HG03439 (cell line): ENCODE data around the gene EXOSC6.
"Not testable (repeated sequence)": the region's sequence is repeated elsewhere in the genome, so short reads cannot be mapped to it uniquely, and the experiment has no call there.

ENCODE experiments used
- ATAC-seq: cut with Tn5 transposase; IDR thresholded peaks from one replicate; pipeline ENCODE4 v1.9.1; 2021; ENCODE audit warnings: mild to moderate bottlenecking, moderate library complexity; ENCODE audit not compliant: unreplicated experiment

The EXOSC6 gene

DNA sequence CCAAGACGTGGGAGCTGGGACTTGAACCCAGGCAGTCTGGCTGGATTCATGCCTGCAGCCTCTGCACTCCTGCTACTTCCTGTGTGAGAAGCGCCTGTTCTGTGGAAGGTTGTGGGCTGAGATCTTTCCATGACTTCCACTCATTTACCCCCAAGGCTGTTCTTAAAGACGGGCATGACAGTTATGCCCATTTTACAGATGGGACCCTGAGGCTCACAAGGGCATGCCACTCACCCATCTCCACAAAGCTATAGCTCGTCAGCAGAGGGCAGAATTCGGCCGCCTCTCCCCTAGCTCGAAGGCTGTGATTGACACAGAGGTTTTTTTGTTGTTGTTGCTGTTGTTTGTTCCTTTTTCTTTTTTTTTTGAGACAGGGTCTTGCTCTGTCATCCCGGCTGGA is 51.7 kb downstream of the EXOSC6 start:
- not testable (repeated sequence) for ATAC-seq

DNA sequence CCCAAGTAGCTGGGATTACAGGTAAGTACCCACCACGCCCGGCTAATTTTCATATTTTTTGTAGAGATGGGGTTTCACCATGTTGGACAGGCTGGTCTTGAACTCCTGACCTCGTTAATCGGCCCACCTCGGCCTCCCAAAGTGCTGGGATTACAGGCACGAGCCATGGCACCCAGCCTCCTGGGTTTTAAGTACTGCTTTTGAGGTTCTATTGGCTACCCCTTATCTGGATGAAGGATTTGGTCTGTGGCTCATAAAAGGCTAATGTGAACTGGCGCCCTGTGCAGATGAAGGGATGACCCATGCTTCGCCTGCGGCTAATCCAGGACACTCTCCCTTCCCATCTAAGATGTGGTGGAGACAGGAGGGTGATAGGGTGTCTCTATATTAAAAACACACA is 52.6 kb downstream of the EXOSC6 start:
- ATAC-seq, result not testable (repeated sequence)

DNA sequence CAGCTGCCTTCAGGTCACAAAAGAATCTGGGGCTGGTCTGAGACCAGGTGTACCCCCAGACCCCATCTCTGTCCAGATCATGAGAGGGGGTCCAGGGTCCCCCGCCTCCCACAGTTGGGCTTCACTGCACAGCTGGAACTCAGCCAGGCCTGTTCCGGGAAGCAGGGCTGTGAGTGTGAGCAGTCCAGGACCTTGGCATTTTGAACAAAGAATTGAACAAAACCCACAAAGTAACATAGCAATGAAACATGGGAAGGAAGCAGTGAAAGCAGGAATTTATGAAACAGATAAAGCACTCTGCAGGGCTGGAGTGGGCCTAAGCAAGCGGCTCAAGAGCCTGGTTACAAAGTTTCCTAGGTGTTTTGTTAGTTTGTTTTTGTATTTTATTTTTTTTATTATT is 53.1 kb downstream of the EXOSC6 start:
- ATAC-seq, result not testable (repeated sequence)

DNA sequence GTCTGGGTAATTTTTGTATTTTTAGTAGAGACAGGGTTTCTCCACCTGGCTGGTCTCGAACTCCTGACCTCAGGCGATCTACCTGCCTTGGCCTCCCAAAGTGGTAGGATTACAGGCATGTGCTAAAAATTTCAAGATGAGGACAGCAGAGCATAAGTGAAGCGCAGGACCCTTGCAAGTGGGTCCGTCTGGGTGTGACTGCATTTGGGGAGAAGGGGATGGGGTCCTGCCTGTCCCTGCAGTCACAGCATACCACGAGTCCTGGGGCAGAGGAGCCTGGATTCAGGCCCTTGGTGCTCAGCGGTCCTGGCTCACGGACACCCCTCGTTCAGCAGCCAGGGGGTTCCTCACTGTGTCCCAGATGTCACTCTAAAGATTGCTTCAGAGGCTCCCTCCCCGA is 53.5 kb downstream of the EXOSC6 start:
- not testable (repeated sequence) for ATAC-seq

DNA sequence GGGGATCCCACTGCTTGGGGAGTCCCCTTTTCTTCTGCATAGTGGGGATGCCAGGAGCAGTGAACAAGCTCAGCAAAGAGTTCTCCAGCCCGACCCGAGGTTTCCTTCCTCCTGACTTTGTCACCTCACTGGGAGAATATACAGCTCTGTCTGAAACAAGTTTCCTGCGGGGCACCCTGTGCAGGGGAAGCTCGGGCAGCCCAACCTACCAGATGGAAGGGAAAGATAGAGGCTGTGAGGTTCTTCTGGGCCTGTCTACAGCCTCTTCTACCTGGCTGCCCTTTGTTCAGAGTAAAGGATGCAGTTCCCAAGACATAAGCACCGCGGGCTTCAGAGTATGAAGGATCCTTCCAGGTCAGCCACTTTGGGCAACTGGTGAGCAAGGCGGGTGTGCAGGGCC is 54.1 kb downstream of the EXOSC6 start:
- ATAC-seq, result not testable (repeated sequence)
